K562 (cell line): ENCODE measurements around the gene TMEM72. TPM values are rescaled to one million over a fixed set of nuclear protein-coding genes. Genes with fewer than 3 reads are reported as not detected.

Experiments
- ATAC-seq: fragments of 200-7000 bp; cut with Tn5 transposase; 3 replicates; pipeline ENCODE4 v1.9.1; 2020; ENCODE audit warnings: moderate library complexity
- BruUV-seq: library from RNA; stranded (reverse); fragments of 400-500 nt; replicated peaks from 2 replicates; lab custom pipeline; 2021; lab: Mats Ljungman, UMichigan
- CTCF ChIA-PET: fragments of 300-600 bp; formaldehyde crosslinking; extraction: SDS; loops from one replicate; lab custom pipeline; 2021; ENCODE audit warnings: low intra/inter-chr PET ratio; lab: Yijun Ruan, JAX
- POLR2A ChIA-PET: fragments of 300-600, 350-650 bp; sonication (Branson Sonifier 250); formaldehyde crosslinking; extraction: SDS; loops from one replicate; lab custom pipeline; 2021; ENCODE audit warnings: antibody characterized with exemption, inconsistent platforms; lab: Yijun Ruan, JAX
- DNase-seq, 4 experiments: peaks; one replicate each; pipeline versions ENCODE4 v3.0.0 to v3.0.0-alpha.2; 2011 to 2018; ENCODE audit warnings: low spot score in 3 of 4, mixed read lengths in 3 of 4; ENCODE audit errors: extremely low read depth in 1 of 4
- FAIRE-seq: peaks from 2 replicates; lab custom pipeline; 2011; peaks lifted over from hg19 to GRCh38; lab: Jason Lieb, UNC
- H2AFZ ChIP-seq: 2 replicates; pipeline ENCODE4 v1.6.0; 2011; ENCODE audit warnings: low read depth, low read length, control low read depth, inconsistent platforms
- H3K27ac ChIP-seq: fragments of 200-600 bp; 3 replicates; pipeline ENCODE4 v1.8.0; 2011; ENCODE audit warnings: low read depth, mild to moderate bottlenecking, control low read depth, inconsistent platforms, low read length, moderate library complexity, mixed read lengths; ENCODE audit errors: extremely low read depth
- H3K27me3 ChIP-seq, 2 experiments: fragments of 300-600 bp in 1 of 2; 2 replicates in 1 of 2; 3 replicates in 1 of 2; pipeline versions ENCODE4 v1.6.0 to v1.8.0; 2011; ENCODE audit warnings: inconsistent platforms in 2 of 2, low read length in 2 of 2, mild to moderate bottlenecking in 1 of 2, mixed read lengths in 1 of 2, moderate library complexity in 1 of 2; ENCODE audit not compliant: control insufficient read depth in 2 of 2, insufficient read depth in 2 of 2
- H3K36me3 ChIP-seq: fragments of 300-600 bp; 3 replicates; pipeline ENCODE4 v1.8.0; 2011; ENCODE audit warnings: mild to moderate bottlenecking, low read length, inconsistent platforms; ENCODE audit not compliant: control insufficient read depth, insufficient read depth
- H3K4me1 ChIP-seq, 2 experiments: fragments of 200-600 bp in 1 of 2; replicated peaks in 1 of 2; 2 replicates in 1 of 2; 3 replicates in 1 of 2; pipeline versions ENCODE4 v1.5.1 to v1.8.0; 2011; ENCODE audit warnings: inconsistent platforms in 2 of 2, low read length in 2 of 2, mild to moderate bottlenecking in 1 of 2, mixed read lengths in 1 of 2, moderate library complexity in 1 of 2; ENCODE audit not compliant: control insufficient read depth in 2 of 2, insufficient read depth in 2 of 2
- H3K4me2 ChIP-seq: 2 replicates; pipeline ENCODE4 v1.6.1; 2011; ENCODE audit warnings: low read length, control low read depth, inconsistent platforms, mixed read lengths; ENCODE audit not compliant: insufficient read depth
- H3K4me3 ChIP-seq: fragments of 200-600 bp; sonication (generic), shearing (Covaris generic); 2 replicates; pipeline ENCODE4 v1.5.1; 2016; ENCODE audit warnings: control low read depth, inconsistent platforms
- H3K79me2 ChIP-seq: fragments of 200-600 bp; 3 replicates; pipeline ENCODE4 v1.8.0; 2011; ENCODE audit warnings: low read length, inconsistent platforms; ENCODE audit not compliant: control insufficient read depth, insufficient read depth
- H3K9ac ChIP-seq, 2 experiments: 2 replicates each; pipeline versions ENCODE4 v1.6.0 to v1.6.1; 2011; ENCODE audit warnings: low read depth in 2 of 2, low read length in 2 of 2, control low read depth in 1 of 2, inconsistent platforms in 1 of 2, mild to moderate bottlenecking in 1 of 2, mixed read lengths in 1 of 2; ENCODE audit not compliant: insufficient read depth in 1 of 2
- H3K9me1 ChIP-seq: one replicate; pipeline ENCODE4 v1.6.0; 2011; ENCODE audit warnings: inconsistent platforms, mild to moderate bottlenecking, low read length, moderate library complexity; ENCODE audit not compliant: control insufficient read depth, insufficient read depth
- H3K9me3 ChIP-seq: replicated peaks from 2 replicates; pipeline ENCODE4 v1.5.1; 2011; ENCODE audit warnings: low read depth, low read length, inconsistent platforms; ENCODE audit not compliant: control insufficient read depth, insufficient read depth
- H4K20me1 ChIP-seq: replicated peaks from 2 replicates; pipeline ENCODE4 v1.6.1; 2011; ENCODE audit warnings: low read length, inconsistent platforms, mixed read lengths; ENCODE audit not compliant: control insufficient read depth, insufficient read depth
- ARHGAP35 ChIP-seq: fragments of 450-650 bp; IDR thresholded peaks from 2 replicates; pipeline ENCODE4 v1.6.1; 2018; ENCODE audit not compliant: partially characterized antibody
- PTTG1 ChIP-seq: fragments of 450-650 bp; IDR thresholded peaks from 2 replicates; pipeline ENCODE4 v1.6.1; 2016; ENCODE audit warnings: low read depth, mild to moderate bottlenecking, missing genetic modification characterization, missing compliant biosample characterization
- TFAP4 ChIP-seq: sonication (generic); formaldehyde crosslinking; IDR thresholded peaks from 2 replicates; pipeline ENCODE4 v1.8.0; 2022; ENCODE audit warnings: missing genetic modification reagents, mild to moderate bottlenecking, moderate library complexity, borderline replicate concordance
- WGBS: fragments of 100-300 bp; shearing (Covaris generic); methylation state at CpG from one replicate; pipeline ENCODE4 v1.1.6; 2016; ENCODE audit warnings: low coverage, mixed read lengths; ENCODE audit not compliant: insufficient coverage; ENCODE audit errors: missing lambda C conversion rate; 5-methylcytosine and 5-hydroxymethylcytosine counted together
- in situ Hi-C: fragments of 300-500 bp; cut with MboI; formaldehyde crosslinking; loops from 4 replicates; pipeline ENCODE4 v1.15.0; 2018; ENCODE audit warnings: inconsistent platforms, mixed read lengths
- intact Hi-C: fragments of 100-400 bp; cut with micrococcal nuclease; formaldehyde crosslinking; loops from 2 replicates; pipeline ENCODE4 v1.14.2; 2022
- polyA plus RNA-seq, 8 experiments: library from polyadenylated mRNA; depleted of rRNA in 4 of 8; stranded (reverse) in 5 of 8; unstranded in 3 of 8; fragments of >200 nt; fragmentation: Nextera tagmentation in 2 of 8; fragmentation: Illumina TruSeq in 1 of 8; extraction: Ambion mirVana in 2 of 8; extraction: Trizol in 1 of 8; gene quantifications; 2 replicates each; pipeline versions ENCODE4 v1.2.1 to v1.2.3, GENCODE V29; 2011 to 2014; ENCODE audit warnings: inconsistent platforms in 1 of 8, missing spikeins in 1 of 8
- total RNA-seq, 7 experiments: library from RNA; depleted of rRNA in 6 of 7; stranded (reverse); fragments of >200 nt in 6 of 7; fragmentation: Illumina TruSeq in 2 of 7; extraction: Trizol in 2 of 7; gene quantifications; 2 replicates each; pipeline versions ENCODE4 v1.2.1 to v1.2.3, GENCODE V29; 2011 to 2021; ENCODE audit warnings: low replicate concordance in 1 of 7
- TF ChIP-seq, protein P1 (sequence below): sonication (generic); IDR thresholded peaks from 2 replicates; pipeline ENCODE4 v1.6.1; 2016

The TMEM72 gene
- total and polyA plus RNA-seq, 9 of the 15 experiments (the other 6 are each of a cell fraction or from before 2014, with no cell fraction given) = not detected

GRCh38 chr10:44922796-44923545, 11.8 kb downstream of the TMEM72 start:
- peaks cover 0 to 47% of the 10 kb centered on the region in 2 experiments; a peak in 3 of 5 replicates for H3K27me3 ChIP-seq
- no peak for ATAC-seq
- BruUV-seq = no TSS peak
- WGBS = 2% methylated on average over 7 of the region's 7 CpGs
- H3K4me3 ChIP-seq = no peak overlapping the region
- no peak overlapping the region for H2AFZ ChIP-seq
- H3K36me3 ChIP-seq = no peaks in the 10 kb centered on the region
- no peak for FAIRE-seq
- H3K9me3 ChIP-seq = no peaks in the 10 kb centered on the region
- H4K20me1 ChIP-seq = no peaks in the 10 kb centered on the region
- DNase-seq = no peak
- no peaks in the 10 kb centered on the region for H3K79me2 ChIP-seq
- H3K4me2 ChIP-seq = no peak overlapping the region
- POLR2A ChIA-PET = interaction anchor here (0.6 kb wide), 1 partner anchor 45 kb away, joined by 4 read pairs; no protein-coding TSS in a partner anchor
- no peak overlapping the region for H3K27ac ChIP-seq
- H3K9ac ChIP-seq = no peak overlapping the region
- CTCF ChIA-PET = no interaction called here
- intact Hi-C loops (no loop called here), in situ Hi-C loops (no loop called here)
- H3K4me1 ChIP-seq = peaks cover 0 to 5% of the 10 kb centered on the region in 2 experiments; a peak in 1 of 5 replicates
- TF ChIP-seq ARHGAP35 (no peak), TFAP4 (CRISPR knock-in tag) (no peak), PTTG1 (tag) (no peak)
- TF ChIP-seq, protein P1, sequence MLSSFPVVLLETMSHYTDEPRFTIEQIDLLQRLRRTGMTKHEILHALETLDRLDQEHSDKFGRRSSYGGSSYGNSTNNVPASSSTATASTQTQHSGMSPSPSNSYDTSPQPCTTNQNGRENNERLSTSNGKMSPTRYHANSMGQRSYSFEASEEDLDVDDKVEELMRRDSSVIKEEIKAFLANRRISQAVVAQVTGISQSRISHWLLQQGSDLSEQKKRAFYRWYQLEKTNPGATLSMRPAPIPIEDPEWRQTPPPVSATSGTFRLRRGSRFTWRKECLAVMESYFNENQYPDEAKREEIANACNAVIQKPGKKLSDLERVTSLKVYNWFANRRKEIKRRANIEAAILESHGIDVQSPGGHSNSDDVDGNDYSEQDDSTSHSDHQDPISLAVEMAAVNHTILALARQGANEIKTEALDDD = no peak
- no peaks in the 10 kb centered on the region for H3K9me1 ChIP-seq
